COLO668 (cell line): ENCODE results near the gene CFAP45.
"Not testable (repeated sequence)": the region's sequence is repeated elsewhere in the genome, so short reads cannot be mapped to it uniquely, and the experiment has no call there.

Experiments
- DNase-seq: peaks from one replicate; lab custom pipeline; 2025; ENCODE audit not compliant: unreplicated experiment; lab: John Stamatoyannopoulos, UW

Gene CFAP45

GRCh38 chr1:159908031-159908940 is 8.3 kb upstream of the CFAP45 start:
- no peak for DNase-seq

DNA sequence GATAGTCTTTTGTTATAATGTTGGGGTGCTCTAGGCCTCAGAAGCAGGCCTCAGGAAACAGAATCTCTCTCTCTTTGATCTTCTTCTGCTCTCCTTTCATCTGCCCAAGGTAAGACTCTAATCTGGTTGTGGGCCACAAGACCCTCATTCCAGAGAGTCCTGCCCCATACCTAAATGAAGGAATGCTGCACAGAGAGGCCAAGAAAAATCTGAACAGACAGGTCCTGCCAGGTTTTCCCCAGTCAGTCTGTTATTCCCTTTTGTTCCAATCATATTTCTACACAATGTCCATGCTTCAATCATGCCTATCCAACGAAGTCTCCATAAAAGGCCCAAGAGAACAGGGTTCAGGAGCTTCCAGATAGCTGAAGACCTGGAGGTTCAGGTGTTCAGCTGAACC is 7.0 kb upstream of the CFAP45 start:
- DNase-seq: no peak

DNA sequence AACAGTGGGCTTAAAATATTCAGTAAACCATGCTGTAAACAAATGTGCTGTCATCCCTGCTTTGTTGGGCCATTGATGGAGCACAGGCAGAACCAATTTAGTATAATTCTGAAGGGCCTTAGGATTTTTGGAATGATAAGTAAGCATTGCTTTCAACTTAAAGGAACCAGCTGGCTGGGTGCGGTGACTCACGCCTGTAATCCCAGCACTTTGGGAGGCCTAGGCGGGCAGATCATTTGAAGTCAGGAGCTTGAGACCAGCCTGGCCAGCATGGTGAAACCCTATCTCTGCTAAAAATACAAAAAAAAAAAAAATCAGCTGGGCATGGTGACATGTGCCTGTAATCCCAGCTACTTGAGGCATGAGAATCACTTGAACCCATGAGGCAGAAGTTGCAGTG is 4.1 kb upstream of the CFAP45 start:
- not testable (repeated sequence) for DNase-seq

DNA sequence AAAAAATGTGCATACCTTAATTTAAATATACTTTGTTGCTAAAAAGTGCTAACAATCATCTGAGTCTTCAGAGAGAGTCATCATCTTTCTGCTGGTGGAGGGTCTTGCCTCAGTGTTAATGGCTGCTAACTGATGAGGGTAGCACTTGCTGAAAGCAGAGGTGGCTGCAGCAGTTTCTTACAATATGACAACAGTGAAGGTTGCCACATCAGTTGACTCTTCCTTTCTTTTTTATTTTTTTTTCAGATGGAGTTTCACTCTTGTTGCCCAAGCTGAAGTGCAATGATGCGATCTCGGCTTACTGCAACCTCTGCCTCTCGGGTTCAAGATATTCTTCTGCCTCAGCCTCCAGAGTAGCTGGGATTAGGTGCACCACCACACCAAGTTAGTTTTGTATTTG is 2.6 kb upstream of the CFAP45 start:
- no peak for DNase-seq

GRCh38 chr1:159900755-159901360 is 893 bp upstream of the CFAP45 start:
- no peak for DNase-seq

DNA sequence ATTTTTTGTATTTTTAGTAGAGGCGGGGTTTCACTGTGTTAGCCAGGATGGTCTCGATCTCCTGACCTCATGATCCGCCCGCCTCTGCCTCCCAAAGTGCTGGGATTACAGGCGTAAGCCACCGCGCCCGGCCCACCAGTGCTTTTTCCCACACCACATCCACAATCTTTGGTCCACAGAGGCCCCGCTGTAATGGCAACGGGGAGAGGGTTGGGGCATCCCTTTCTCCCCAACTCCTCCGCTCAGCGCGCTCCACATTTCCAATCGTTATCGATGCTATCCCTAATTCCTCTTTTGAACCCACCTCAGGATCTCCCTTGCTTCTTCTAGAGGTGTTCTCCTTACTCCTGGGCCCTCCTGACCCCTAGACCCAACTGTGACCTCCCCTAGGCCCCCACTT is 331 bp downstream of the CFAP45 start:
- DNase-seq: not testable (repeated sequence)

- DNase-seq: no peak
These were observed 1.4 kb downstream of the CFAP45 start for GRCh38 chr1:159898527-159898926.

- no peak for DNase-seq
These were observed 2.0 kb downstream of the CFAP45 start for GRCh38 chr1:159897962-159898361.

DNA sequence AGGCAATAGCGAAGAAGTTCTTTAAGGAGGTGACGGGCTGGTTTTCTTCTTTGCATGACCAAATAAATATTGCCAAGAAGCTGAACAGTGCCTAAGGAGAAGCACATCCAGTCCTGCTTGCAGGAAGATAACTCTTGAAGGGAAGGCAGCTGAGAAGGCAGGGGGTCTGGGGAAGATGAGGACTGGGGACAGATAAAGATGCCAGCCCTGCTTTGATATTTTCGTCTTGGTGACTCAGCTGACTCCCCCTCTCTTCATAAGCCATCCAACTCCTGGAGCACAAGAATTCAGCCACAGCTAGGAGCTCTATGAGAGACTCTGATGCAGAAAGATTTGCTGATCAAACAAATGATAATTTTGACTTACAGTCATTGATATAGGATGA is 3.4 kb downstream of the CFAP45 start:
- no peak for DNase-seq

DNA sequence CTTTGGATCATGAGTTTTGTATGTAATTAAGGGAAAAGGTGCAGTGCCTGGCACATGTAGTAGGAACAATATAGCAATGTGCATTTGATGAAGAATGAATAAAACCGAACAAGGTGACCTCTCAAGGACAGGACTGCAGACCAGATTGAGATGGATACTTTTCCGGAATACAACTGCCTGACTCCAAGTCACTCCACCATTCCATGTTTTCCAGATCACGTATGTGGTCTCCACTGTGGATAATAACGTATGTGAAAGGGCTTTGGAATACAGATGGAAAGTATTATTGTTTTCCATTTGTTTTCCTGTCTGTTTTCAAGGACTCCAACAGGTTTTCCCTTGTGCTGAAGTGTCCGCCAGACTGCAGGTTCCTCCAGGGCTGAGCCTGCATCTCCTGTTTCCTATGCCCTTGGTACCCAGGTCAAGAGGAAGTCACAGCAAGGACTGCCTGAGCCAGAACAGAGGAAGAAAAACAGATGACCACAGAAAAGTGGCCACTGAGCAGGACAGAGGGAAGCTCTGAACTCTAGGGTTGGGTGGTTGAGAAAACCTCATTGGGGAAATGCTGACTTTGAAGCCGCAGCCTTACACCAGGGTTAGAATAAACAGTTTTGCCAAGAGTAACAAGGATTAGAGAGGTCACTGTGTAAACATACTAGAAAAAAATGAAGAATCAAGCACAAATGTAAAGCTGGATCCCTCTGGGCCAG is 4.0 kb downstream of the CFAP45 start:
- no peak for DNase-seq

GRCh38 chr1:159895286-159895685 is 4.7 kb downstream of the CFAP45 start:
- DNase-seq: no peak

DNA sequence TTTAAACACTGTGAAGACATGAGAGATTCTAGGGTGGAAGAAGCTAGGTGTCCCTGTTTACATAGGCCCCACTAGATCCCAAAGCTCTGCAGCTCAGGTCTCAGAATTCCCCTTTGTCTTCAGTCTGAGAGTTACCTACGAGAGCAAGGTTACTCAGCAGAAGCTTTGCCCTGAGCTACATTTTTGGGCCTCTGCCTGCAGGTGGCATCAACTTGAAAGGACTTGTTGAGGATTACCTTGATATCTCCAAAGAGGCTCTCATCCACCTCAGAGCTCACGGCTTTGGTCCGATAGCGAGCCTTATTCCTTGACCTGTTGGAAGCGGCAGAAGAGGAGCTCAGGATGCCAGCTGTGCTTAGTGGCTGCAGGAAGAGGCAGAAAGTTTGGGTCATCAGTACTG is 7.0 kb downstream of the CFAP45 start:
- DNase-seq: peak; percentile 17

DNA sequence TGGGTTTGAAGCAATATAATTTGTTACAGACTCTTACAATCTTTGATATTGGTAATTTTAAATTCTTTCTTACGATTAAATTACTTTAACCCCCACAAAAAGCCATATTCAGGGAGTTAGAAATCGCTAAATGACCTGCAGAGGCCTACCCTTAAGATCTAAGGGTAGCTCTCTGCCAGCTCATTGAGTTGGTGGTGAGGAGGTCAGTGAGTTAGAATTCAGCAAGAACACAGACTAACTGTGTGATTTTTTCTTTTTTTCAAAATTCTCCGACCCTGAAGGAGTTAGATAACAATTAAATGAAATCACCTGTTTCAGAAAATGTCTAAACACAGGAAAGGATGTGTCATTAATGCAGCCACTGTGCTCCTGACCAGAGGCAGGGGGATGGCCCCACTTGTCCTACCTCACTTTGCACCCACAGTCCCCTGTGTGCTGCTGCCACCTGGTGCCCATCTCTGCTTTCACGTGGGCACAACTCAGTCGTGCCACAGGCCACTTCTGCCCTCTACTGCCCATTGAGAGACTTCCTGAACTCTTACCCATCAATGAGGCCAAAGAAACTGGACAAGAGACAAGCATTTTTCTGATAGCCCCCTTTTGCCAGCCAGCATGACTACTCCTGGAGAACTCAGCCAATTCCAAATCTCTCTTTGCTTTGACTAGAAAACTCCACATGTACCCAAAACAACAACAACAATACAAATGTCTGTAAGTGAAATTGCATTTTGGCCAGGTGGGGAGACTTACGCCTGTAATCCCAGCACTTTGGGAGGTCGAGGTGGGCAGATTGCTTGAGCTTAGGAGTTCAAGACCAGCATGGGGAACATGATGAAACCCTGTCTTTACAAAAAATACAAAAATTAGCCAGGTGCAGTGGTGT is 8.4 kb downstream of the CFAP45 start:
- peak; percentile 87 for DNase-seq

- no peak for DNase-seq
These were observed 9.6 kb downstream of the CFAP45 start for GRCh38 chr1:159890390-159890789.

- DNase-seq: no peak
These were observed 10.1 kb downstream of the CFAP45 start for GRCh38 chr1:159889821-159890252.

DNA sequence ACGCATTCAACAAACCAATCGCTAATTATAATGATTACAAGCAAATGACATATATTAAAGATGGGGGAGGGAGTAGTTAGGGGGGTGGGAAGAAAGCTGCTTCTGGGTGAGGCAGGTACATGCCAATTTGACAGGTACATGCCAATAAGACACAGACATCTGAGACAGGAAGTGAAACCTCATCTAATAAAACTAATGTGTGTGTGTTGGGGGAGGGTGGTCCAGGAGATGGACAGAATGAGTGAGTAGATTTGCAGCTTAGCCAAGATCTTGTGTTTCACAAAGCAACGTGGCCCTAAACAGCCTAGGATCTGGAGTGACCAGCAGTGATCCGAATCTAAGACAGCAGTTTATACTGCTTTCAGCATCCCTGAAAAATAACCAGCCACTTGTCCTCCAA is 10.8 kb downstream of the CFAP45 start:
- DNase-seq: no peak

- DNase-seq: no peak
These were observed 15.7 kb downstream of the CFAP45 start for GRCh38 chr1:159884296-159884695.

DNA sequence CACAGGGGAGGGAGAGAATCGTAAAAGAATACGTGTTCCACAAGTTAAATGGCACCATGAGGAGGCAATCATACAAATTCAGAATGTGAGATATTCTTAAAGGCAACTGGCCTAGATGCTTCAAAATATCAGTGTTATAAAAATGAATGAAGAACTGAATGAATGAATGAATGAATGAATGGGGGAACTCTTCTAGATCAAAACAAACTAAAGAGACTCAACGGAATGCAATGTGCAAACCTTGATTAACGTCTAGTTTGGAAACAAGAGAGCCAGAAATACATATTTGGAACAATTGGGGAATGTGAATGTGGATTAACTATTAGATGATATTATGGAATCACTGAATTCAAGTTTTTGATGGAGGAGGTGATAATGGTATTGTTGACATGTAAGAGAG is 16.8 kb downstream of the CFAP45 start:
- DNase-seq: no peak

- no peak for DNase-seq
These were observed 17.5 kb downstream of the CFAP45 start for GRCh38 chr1:159882527-159882862.

DNA sequence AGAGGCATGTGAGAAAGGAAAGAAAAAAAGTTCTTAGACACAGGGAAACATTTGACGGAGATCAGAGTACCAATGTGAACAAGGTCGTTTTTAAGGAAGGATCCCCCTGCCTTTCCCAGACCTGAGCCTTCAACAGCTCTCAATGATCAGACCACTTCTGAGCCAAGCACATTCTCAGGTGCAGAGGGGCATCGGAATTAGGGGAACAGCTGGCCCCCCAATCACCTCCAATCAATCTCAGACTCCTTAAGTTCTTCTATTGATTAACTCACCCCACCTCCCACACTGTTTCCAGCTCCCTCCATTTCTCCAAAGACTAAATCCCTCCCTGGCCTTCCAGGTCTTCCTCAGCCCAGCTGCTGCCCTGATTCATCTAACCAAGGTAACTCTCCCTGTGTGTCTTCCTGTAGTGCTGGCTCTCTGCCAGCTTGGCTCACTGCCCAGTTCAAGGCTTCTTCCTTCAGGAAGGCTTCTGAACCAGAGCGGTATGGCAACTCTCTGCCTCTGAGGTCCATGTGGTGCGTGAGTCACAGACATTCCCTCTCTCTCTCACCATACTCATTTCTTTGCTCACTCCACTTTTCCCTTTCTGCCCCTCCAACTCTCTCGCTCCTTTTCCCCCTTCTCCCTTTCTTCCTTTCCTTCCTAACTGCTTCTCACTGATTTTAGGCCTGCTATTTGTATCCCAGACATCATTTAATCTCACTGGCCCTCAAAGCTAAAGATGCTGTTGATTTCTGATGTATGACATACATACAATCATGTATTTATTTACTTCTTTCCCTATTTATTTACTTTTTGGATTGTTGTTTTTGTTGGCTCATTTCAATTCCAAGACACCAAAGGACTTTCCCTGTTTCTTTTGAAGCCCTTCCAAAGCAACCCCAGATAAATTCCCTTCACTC is 18.1 kb downstream of the CFAP45 start:
- DNase-seq: peak; percentile 98
